Uterus (tissue), 2 donors: Measurements from ENCODE around the gene KIRREL3.

Experiments used
- POLR2A ChIP-seq, 2 donors: fragments of 450-650 bp; IDR thresholded peaks; one replicate each; pipeline ENCODE4 v1.6.1; 2016; ENCODE audit warnings: antibody characterized with exemption in 2 of 2, mild to moderate bottlenecking in 1 of 2, moderate library complexity in 1 of 2
- TF ChIP-seq, protein P1 (sequence below), 4 experiments: fragments of 200-600 bp in 2 of 4; fragments of 450-650 bp in 2 of 4; sonication (generic) in 2 of 4; IDR thresholded peaks; one replicate each; pipeline ENCODE4 v1.5.1; 2016 to 2019; ENCODE audit warnings: antibody characterized with exemption in 4 of 4, mild to moderate bottlenecking in 2 of 4, moderate library complexity in 1 of 4

DNA sequence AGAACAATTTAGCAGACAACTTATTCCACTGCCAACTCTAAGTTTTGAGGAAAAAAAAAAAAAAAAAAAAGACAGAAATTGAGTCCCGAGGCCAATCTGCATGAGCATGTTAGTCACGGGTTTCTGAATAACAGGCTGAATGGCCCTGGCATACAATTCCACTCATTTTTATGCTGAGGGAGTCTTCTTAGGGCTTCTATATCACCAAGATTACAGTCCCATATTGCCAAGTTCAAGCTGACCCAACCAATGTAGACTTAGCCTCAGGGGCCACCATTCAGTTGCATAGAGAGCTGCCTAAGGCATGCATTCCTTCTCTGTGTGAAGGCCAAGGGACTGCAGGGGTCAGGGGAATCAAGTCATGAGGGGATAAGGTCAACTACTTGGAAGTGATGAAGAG, 27.5 kb downstream of the KIRREL3 start:
- TF ChIP-seq, protein P1, sequence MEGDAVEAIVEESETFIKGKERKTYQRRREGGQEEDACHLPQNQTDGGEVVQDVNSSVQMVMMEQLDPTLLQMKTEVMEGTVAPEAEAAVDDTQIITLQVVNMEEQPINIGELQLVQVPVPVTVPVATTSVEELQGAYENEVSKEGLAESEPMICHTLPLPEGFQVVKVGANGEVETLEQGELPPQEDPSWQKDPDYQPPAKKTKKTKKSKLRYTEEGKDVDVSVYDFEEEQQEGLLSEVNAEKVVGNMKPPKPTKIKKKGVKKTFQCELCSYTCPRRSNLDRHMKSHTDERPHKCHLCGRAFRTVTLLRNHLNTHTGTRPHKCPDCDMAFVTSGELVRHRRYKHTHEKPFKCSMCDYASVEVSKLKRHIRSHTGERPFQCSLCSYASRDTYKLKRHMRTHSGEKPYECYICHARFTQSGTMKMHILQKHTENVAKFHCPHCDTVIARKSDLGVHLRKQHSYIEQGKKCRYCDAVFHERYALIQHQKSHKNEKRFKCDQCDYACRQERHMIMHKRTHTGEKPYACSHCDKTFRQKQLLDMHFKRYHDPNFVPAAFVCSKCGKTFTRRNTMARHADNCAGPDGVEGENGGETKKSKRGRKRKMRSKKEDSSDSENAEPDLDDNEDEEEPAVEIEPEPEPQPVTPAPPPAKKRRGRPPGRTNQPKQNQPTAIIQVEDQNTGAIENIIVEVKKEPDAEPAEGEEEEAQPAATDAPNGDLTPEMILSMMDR (IDR thresholded peaks at IDR 0.05) = no peak
- no peak for TF ChIP-seq POLR2A (IDR thresholded peaks at IDR 0.05)
